Measurements from ENCODE around the gene SCAMP2.

The SCAMP2 gene

DNA sequence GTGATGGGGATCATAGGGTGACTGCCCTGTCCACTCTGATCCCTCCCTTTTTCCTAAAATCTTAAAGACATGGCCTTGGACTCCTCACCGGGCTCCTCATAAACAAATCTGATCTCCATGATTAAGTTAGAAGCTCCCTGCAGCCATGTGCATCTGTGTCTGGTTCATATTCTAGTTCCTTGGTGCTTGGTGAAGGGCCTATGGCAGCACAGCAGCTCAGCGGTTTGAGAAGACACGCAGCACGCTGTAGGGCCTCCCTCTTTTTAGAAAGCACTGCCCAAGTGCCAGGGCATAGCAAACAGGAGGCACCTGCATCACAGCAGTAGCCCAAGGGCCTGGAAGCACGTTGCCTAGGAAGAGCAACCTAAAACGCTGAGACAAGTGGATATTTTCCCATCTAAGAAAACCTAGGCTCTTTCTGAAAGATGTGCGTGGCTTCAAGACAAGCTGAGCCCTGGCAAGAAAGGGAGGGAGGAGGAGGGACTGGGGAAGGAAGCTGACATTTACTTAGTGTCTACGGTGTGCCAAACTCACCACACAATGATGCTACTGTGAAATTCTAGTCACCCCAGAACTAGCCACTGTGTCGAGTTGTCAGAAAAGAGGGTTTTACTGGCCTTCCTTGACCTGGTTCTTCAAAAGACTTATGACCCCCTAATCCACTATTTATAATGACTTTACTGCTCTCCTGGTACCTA, 15.3 kb downstream of the SCAMP2 start:
- no peak for DNase-seq

DNA sequence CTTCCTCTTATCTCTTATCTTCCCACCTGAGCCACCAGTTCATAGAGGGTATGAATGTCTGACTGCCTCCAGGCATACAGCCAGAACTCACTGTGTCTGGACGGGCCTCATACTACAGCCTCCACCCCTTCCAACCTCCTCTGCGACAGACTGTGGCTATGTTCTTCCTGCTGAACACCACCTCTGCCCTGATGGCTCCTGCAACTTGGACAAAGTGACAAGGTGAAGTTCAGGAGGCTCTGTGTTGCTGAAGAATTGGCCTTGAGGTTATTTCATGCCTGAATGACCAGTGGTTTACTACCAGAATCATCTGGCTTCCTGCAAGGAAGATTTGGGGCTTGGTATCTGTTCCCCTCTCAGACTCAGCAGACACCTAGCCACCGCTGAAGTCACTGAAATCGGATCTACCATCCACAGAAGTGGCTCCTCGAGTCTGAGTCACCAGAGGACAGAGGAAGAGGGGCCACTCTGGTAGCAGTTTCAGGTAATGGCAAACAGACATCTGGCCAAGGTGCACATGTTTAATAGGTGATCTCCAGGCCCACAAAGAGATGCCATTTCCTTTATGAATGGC, 16.0 kb downstream of the SCAMP2 start:
- DNase-seq, result no peak

- DNase-seq, result no peak
These were observed 16.6 kb downstream of the SCAMP2 start for GRCh38 chr15:74856537-74856936.

DNA sequence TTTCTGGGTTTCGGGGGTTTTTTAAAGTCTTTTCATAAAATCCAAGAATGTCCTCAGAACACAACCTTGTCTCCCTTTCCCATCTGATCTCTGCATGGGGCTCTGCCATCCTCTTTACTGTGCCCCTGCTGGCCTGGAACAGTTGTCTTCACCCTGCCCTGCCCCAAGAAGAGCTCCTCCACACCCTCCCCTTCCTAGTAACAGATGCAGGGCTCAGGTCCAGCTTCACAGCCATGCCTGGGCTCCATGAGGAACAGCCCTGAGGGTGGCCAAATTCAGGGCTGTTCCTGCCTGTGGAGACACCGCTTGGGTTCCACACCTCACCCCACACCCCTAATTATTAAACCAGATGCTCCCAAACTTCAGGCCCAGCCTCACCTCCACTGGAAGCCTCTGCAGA, 17.3 kb downstream of the SCAMP2 start:
- no peak for DNase-seq

- no peak for DNase-seq
These were observed 18.6 kb downstream of the SCAMP2 start for GRCh38 chr15:74854453-74855022.

GRCh38 chr15:74851960-74852359, 21.2 kb downstream of the SCAMP2 start:
- DNase-seq, result no peak

- DNase-seq, result no peak
These were observed 22.8 kb downstream of the SCAMP2 start for GRCh38 chr15:74850393-74850792.

DNA sequence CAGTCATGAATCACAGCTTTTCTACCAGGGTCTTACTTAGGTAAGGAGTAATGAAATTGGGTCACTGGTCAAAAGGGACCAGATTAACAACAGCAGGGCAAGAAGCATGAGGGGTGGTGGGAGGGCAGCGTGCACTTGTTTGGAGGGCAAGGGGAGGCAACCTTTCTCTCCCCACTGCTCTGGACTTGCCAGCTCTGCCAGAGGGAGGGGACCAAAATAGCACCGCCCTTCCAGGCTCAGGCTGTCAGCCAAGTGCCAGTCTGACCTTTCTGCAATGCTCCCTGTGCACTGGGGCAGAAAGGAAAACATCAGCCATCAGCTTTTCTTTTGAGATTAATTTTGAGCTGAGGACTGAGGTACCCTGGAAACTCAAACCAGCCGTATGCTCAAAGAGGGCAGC, 25.7 kb downstream of the SCAMP2 start:
- DNase-seq, result no peak

DNA sequence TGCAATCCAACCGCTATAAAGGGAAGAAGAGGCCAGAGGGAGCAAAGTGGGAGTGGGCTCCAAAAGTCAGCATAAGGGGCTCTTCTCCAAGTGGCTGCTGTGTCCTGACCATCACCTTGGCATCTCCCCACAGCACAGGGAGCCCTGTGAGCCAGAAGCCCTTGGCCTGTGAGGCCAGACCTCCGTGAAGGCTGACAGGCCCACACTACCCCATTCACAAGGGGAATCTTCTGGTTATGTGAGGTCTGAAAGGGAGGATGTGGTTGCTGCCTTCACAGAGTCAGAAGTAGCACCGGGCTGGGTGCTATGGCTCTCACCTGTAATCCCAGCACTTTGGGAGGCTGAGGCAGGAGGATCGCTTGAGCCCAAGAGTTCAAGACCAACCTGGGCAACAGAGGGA, 27.6 kb downstream of the SCAMP2 start:
- no peak for DNase-seq

DNA sequence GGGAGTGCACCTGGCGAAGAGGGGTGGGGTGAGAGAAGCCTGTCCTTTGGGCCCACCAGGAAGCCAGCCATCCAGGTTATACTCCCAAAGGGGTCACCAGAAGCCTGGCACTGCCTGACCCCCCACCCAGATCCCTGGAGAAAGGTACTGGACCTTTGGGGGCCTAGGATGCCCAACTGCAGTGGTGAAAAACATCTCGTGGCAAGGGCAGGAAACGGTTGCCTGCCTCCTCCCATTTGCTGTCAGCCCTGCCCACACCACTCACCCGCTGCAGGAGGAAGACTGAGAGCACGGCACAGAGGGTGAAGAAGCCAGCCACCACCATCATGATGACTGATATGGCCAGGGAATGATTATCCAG, 28.0 kb downstream of the SCAMP2 start:
- no peak for DNase-seq

- no peak for DNase-seq
These were observed 28.6 kb downstream of the SCAMP2 start for GRCh38 chr15:74844319-74845207.

DNA sequence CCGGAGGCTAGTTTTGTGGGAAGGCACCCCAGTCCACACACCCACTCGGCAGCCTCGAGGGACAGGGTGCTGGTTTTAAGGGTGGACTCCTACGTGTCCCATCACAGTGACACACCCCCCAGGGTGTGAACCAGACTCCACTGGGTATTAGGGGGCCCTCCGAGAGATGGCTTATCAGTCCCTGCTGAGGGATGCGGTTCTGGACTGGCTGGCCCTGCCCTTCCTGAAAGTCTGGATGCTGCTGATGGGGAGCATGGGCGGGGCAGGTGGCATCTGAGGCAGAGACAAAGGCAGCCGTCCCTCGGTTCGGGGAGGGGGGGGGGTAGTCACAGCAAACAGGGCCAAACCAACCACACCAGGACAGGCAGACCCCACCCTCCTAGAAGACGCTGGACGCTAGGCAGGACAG, 29.3 kb downstream of the SCAMP2 start:
- no peak for DNase-seq

GRCh38 chr15:74843445-74843828, 29.7 kb downstream of the SCAMP2 start:
- no peak for DNase-seq

GRCh38 chr15:74842581-74843444, 30.4 kb downstream of the SCAMP2 start, which contains the start of gene ULK3:
ULK3 (minus strand) TSS chr15:74843156; CDS start chr15:74843105, 51 bp downstream.
- DNase-seq, result peak; percentile 85

DNA sequence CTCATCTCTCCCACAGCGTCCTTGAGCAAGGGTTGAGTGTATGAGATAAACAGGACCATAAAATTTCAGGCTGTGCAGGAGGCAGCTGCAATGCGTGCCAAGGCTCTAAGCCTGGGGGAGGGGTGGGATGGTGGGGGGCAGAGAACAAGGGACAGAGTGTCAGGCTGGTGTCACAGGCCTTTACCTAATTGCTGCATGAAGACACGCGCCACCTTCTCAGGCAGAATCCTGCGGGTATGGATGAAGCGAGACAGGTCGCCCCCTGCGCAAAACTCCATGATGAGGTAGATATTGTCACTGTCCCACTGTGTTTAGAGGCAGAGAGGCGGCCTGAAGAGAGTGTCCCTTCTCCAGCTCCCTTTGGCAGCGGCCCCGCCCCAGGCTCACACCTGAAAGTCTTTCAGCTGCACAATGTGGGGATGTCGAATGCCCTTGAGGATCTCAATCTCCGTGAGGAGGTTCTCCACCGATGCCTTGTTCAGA, 31.2 kb downstream of the SCAMP2 start:
- DNase-seq, result no peak

DNA sequence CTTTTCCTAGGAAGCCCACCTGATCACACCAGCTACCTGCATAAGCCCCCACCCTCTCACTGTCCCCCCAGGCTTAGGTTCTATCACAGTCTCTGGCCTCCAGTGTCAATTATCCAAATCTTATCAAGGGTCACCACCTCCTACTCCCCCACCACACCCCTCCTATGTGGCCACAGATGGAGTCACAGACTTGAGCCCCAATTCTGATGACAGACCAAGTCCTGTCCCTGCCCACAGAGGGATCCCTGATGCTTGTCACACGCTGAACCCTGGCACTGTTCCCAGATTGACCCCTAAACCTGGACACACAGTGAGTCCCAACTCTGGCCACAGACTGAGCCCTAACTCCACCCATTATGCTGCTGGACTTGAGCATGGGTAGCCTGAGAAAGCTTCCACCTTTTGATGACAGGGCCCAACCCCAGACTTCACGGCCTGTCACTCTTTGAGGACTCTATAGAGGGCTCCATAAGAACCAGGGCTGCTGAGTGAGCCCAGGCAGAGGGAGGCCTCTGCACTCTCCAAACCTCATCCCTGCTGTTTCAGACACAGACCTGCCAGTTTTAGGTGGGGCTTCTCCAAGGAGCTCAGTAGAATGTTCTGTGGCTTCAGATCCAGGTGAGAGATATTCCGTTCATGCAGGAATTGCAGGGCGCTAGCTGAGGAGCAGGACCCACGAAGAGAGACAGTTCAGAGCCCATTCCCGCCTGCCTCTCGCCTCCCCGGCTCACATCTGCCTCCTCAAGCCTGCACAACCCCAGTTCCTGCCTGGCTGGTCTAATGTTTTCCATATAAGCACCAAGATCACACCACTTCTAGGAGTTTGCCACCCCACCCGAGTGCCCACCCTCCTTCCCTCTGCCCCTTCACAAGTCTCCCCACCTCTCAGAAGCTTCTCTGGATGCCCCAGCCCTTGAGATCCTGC, 32.1 kb downstream of the SCAMP2 start:
- DNase-seq, result no peak

- no peak for DNase-seq
These were observed 33.4 kb downstream of the SCAMP2 start for GRCh38 chr15:74839526-74840395.

GRCh38 chr15:74838746-74839525, 34.2 kb downstream of the SCAMP2 start:
- no peak for DNase-seq

- no peak for DNase-seq
These were observed 35.0 kb downstream of the SCAMP2 start for GRCh38 chr15:74838137-74838516.

Data from KG1 (cell line).